Neural cell (in vitro differentiated cells): ENCODE results near the gene TBC1D32.

ENCODE experiments used
- CTCF ChIP-seq: fragments of 450-650 bp; IDR thresholded peaks from 2 replicates; pipeline ENCODE4 v1.5.1; 2014; ENCODE audit warnings: antibody characterized with exemption, mild to moderate bottlenecking, moderate library complexity; ENCODE audit not compliant: poor library complexity, severe bottlenecking
- EP300 ChIP-seq: fragments of 450-650 bp; conservative IDR thresholded peaks from 2 replicates; pipeline ENCODE4 v1.6.1; 2014; ENCODE audit warnings: antibody characterized with exemption, mild to moderate bottlenecking, moderate library complexity; ENCODE audit not compliant: poor library complexity, severe bottlenecking
- POLR2AphosphoS5 ChIP-seq: IDR thresholded peaks from 2 replicates; pipeline ENCODE4 v1.6.1; 2012
- RAD21 ChIP-seq: fragments of 450-650 bp; conservative IDR thresholded peaks from 2 replicates; pipeline ENCODE4 v1.6.1; 2014; ENCODE audit warnings: antibody characterized with exemption, mild to moderate bottlenecking, moderate library complexity
- SMC3 ChIP-seq: fragments of 450-650 bp; conservative IDR thresholded peaks from 2 replicates; pipeline ENCODE4 v1.6.1; 2014; ENCODE audit warnings: antibody characterized with exemption, mild to moderate bottlenecking, moderate library complexity; ENCODE audit not compliant: poor library complexity
- TAF1 ChIP-seq: IDR thresholded peaks from 2 replicates; pipeline ENCODE4 v1.6.1; 2012; ENCODE audit warnings: low read depth
- TF ChIP-seq, protein P1 (sequence below): IDR thresholded peaks from 2 replicates; pipeline ENCODE4 v1.6.1; 2012; ENCODE audit warnings: borderline replicate concordance

- TF ChIP-seq CTCF (no peak), TAF1 (no peak), POLR2AphosphoS5 (no peak), RAD21 (no peak), SMC3 (no peak), EP300 (no peak)
- TF ChIP-seq, protein P1, sequence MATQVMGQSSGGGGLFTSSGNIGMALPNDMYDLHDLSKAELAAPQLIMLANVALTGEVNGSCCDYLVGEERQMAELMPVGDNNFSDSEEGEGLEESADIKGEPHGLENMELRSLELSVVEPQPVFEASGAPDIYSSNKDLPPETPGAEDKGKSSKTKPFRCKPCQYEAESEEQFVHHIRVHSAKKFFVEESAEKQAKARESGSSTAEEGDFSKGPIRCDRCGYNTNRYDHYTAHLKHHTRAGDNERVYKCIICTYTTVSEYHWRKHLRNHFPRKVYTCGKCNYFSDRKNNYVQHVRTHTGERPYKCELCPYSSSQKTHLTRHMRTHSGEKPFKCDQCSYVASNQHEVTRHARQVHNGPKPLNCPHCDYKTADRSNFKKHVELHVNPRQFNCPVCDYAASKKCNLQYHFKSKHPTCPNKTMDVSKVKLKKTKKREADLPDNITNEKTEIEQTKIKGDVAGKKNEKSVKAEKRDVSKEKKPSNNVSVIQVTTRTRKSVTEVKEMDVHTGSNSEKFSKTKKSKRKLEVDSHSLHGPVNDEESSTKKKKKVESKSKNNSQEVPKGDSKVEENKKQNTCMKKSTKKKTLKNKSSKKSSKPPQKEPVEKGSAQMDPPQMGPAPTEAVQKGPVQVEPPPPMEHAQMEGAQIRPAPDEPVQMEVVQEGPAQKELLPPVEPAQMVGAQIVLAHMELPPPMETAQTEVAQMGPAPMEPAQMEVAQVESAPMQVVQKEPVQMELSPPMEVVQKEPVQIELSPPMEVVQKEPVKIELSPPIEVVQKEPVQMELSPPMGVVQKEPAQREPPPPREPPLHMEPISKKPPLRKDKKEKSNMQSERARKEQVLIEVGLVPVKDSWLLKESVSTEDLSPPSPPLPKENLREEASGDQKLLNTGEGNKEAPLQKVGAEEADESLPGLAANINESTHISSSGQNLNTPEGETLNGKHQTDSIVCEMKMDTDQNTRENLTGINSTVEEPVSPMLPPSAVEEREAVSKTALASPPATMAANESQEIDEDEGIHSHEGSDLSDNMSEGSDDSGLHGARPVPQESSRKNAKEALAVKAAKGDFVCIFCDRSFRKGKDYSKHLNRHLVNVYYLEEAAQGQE: no peak
These were observed 4.1 kb upstream of the TBC1D32 start for GRCh38 chr6:121338366-121338765.
